ENCODE measurements around the gene PIP5K1A. TPM values are rescaled to one million over a fixed set of nuclear protein-coding genes. Genes with fewer than 3 reads are reported as not detected.

PIP5K1A gene
- total RNA-seq, 4 donors from 2014 or later = 42.8 to 80.1 (median 49.9) TPM

DNA sequence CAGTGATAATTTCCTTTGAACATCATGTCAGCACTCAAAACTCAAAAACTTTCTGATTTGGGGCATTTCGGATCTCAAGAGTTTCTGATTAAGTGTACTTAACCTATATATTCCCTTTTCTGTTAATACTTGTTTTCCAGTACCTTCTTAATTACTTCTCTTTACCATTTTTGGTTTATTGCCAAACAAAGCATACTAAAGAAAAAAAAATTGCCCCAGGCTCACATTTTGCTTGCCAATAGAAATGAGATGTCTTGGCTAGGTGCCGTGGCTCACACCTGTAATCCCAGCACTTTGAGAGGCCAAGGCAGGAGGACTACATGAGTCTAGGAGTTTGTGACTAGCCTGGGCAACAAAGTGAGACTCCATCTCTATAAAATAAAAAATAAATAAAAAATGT, 61.0 kb downstream of the PIP5K1A start:
- Histone ChIP-seq H3K9me3 (no peaks in the 10 kb centered on the region), H3K4me3 (no peak overlapping the region), H3K27me3 (no peaks in the 10 kb centered on the region), H3K36me3 (peaks cover 0 to 25% of the 10 kb centered on the region in 2 donors), H3K27ac (no peak overlapping the region), H3K4me1 (peaks cover 3 to 38% (median 8%) of the 10 kb centered on the region in 3 donors)
- TF ChIP-seq EP300 (IDR thresholded peaks at IDR 0.05) (no peak), POLR2AphosphoS5 (IDR thresholded peaks at IDR 0.05) (no peak), POLR2A (IDR thresholded peaks at IDR 0.05) (no peak)
- TF ChIP-seq, protein P1, sequence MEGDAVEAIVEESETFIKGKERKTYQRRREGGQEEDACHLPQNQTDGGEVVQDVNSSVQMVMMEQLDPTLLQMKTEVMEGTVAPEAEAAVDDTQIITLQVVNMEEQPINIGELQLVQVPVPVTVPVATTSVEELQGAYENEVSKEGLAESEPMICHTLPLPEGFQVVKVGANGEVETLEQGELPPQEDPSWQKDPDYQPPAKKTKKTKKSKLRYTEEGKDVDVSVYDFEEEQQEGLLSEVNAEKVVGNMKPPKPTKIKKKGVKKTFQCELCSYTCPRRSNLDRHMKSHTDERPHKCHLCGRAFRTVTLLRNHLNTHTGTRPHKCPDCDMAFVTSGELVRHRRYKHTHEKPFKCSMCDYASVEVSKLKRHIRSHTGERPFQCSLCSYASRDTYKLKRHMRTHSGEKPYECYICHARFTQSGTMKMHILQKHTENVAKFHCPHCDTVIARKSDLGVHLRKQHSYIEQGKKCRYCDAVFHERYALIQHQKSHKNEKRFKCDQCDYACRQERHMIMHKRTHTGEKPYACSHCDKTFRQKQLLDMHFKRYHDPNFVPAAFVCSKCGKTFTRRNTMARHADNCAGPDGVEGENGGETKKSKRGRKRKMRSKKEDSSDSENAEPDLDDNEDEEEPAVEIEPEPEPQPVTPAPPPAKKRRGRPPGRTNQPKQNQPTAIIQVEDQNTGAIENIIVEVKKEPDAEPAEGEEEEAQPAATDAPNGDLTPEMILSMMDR (IDR thresholded peaks at IDR 0.05) = no peak
- ATAC-seq = no peak
- 90% methylated on average over 2 of the region's 2 CpGs for WGBS, 2 donors (ENCODE audit: low coverage in 1 of 2)

DNA sequence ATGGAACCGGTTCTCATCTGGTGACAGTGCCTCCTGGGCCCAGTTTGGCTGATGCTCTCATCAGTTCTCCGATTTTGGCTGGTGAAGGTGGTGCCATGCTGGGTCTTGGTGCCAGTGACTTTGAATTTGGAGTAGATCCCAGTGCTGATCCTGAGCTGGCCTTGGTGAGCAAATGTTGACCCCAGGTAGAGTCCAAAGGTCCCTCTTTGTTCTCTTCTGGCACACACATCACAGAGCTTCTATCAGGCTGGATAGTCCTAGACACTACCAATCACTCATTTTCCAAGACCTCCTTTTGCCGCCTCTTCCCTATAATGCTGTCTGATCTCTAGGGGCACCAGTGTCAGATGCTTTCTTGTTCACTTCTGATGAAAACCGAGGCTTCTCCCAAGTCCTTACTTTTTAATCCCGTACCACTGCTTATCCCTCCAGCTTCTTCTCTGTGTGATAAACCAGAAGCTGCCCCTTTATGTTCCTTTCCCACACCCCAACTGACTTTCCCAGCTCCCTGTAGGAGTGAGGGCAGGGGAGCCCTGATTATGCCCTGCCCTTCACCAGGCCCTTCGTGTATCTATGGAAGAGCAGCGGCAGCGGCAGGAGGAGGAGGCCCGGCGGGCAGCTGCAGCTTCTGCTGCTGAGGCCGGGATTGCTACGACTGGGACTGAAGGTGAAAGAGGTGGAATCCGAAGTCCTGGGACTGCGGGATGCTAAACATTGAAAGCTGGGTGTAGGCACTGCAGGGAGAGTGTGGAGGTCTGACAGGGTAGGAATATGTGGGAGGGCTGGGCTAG, 67.3 kb downstream of the PIP5K1A start:
- H3K27me3 ChIP-seq = no peaks in the 10 kb centered on the region
- no peaks in the 10 kb centered on the region for H3K4me1 ChIP-seq
- H3K9me3 ChIP-seq = no peaks in the 10 kb centered on the region
- no peak overlapping the region for H3K4me3 ChIP-seq
- TF ChIP-seq EP300 (IDR thresholded peaks at IDR 0.05) (no peak), POLR2A (IDR thresholded peaks at IDR 0.05) (no peak), POLR2AphosphoS5 (IDR thresholded peaks at IDR 0.05) (no peak)
- TF ChIP-seq, protein P1 (IDR thresholded peaks at IDR 0.05) = no peak
- no peak for ATAC-seq
- no peak overlapping the region for H3K27ac ChIP-seq
- WGBS, 2 donors (ENCODE audit: low coverage in 1 of 2) = 81 to 87% methylated on average over 4 to 5 of the region's 14 CpGs
- H3K36me3 ChIP-seq = peaks cover 0 to 88% of the 10 kb centered on the region in 2 donors

DNA sequence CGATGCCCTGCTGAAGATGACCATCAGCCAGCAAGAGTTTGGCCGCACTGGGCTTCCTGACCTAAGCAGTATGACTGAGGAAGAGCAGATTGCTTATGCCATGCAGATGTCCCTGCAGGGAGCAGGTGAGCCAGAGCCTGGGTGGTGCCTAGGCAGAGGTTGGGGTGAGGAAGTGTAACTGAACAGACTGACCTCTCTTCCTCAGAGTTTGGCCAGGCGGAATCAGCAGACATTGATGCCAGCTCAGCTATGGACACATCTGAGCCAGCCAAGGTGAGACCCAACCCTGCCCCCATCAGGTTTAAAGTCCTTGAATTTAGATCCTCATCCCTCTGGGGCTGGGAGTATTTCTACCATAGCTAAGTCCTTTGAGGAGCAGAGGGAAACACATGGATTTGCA, 68.0 kb downstream of the PIP5K1A start:
- no peak for TF ChIP-seq POLR2AphosphoS5 (IDR thresholded peaks at IDR 0.05)
- TF ChIP-seq, protein P1 (IDR thresholded peaks at IDR 0.05) = no peak
- TF ChIP-seq EP300 (IDR thresholded peaks at IDR 0.05) = no peak
- TF ChIP-seq POLR2A (IDR thresholded peaks at IDR 0.05) = no peak
- Histone ChIP-seq H3K27ac (no peak overlapping the region), H3K36me3 (peaks cover 0 to 91% of the 10 kb centered on the region in 2 donors), H3K4me1 (no peaks in the 10 kb centered on the region), H3K4me3 (no peak overlapping the region), H3K27me3 (no peaks in the 10 kb centered on the region), H3K9me3 (no peaks in the 10 kb centered on the region)
- WGBS, 2 donors (ENCODE audit: low coverage in 1 of 2) = 84 to 90% methylated on average over 2 of the region's 3 CpGs
- ATAC-seq = no peak

DNA sequence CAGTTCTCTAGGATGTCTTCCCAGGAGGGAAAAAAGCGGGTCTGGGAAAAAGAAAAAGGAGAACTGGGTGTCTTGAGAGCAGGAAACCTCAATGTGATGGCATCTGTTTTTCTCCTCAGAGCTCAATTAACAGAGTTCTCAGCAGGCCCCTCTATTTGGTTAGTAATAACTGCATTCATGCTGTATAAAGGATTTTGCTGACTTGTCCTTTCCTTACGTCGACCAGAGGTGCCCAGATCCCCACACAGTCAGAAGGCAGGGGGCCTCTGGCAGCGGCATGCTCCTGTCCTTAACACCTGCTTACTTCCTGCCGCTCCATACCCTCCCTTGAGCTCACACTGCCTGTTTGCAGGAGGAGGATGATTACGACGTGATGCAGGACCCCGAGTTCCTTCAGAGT, 68.5 kb downstream of the PIP5K1A start:
- H3K27me3 ChIP-seq = no peaks in the 10 kb centered on the region
- ATAC-seq = no peak
- H3K36me3 ChIP-seq = peaks cover 0 to 91% of the 10 kb centered on the region in 2 donors

More for the DNA sequence above, 68.5 kb downstream of the PIP5K1A start:
- WGBS, 2 donors (ENCODE audit: low coverage in 1 of 2) = 77 to 100% methylated on average over 1 to 8 of the region's 8 CpGs
- no peak overlapping the region for H3K4me3 ChIP-seq
- no peak overlapping the region for H3K27ac ChIP-seq
- H3K4me1 ChIP-seq = no peaks in the 10 kb centered on the region
- no peaks in the 10 kb centered on the region for H3K9me3 ChIP-seq
- TF ChIP-seq EP300 (IDR thresholded peaks at IDR 0.05) (no peak), POLR2A (IDR thresholded peaks at IDR 0.05) (no peak), POLR2AphosphoS5 (IDR thresholded peaks at IDR 0.05) (no peak)
- TF ChIP-seq, protein P1 (IDR thresholded peaks at IDR 0.05) = no peak
